ENCODE data around the gene ZBTB5.
"Not testable (repeated sequence)": the region's sequence is repeated elsewhere in the genome, so short reads cannot be mapped to it uniquely, and the experiment has no call there.

Gene ZBTB5

GRCh38 chr9:37397948-37398347 is 67.3 kb downstream of the ZBTB5 start:
- DNase-seq, result not testable (repeated sequence)

- DNase-seq, result no peak
These were observed 69.6 kb downstream of the ZBTB5 start for GRCh38 chr9:37395663-37396062.

- no peak for DNase-seq
These were observed 70.0 kb downstream of the ZBTB5 start for GRCh38 chr9:37395229-37395628.

DNA sequence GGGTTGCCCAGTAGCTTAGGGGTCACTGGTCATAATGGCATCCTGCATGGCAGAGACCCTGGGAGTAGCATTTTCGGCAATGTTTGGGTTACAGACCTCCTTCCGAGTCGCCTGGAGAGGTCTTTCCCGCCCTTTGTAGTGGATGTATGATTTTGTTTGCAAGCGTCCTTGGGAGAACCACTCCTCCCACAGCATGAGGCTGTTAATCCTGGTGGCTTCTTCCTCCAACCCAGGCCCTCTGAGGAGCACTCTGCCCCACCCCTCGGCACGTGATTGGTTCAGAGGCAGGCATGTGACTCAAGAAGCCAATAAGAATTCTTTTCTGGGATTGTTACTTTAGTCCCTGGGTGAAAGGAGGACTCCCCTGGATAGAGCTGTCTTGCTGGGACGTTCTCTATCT is 73.0 kb downstream of the ZBTB5 start:
- no peak for DNase-seq

DNA sequence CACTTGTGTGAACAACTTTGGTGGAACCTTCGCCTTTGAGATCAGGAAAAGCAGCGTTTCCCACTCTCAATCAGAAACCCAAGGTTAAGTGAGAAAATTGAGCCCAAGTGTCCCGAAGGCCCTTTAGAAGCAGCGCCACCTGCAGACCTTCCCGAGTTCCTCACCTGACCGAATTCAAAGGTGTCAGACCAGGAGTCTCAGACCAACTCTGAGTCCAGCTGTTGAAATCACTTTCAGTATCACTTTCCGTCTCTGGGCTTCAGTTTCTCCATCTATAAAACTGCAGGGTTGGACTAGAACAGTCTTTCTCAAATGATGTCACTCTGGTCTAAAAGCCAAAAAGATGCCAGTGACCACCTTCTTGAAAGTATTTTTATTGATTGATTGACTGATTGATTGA is 74.5 kb downstream of the ZBTB5 start:
- DNase-seq, result peak; percentile 31
